ENCODE results near the gene SYNDIG1.

GRCh38 chr20:24506696-24507095 lies 37.3 kb downstream of the SYNDIG1 start:
- TF ChIP-seq, protein P1, sequence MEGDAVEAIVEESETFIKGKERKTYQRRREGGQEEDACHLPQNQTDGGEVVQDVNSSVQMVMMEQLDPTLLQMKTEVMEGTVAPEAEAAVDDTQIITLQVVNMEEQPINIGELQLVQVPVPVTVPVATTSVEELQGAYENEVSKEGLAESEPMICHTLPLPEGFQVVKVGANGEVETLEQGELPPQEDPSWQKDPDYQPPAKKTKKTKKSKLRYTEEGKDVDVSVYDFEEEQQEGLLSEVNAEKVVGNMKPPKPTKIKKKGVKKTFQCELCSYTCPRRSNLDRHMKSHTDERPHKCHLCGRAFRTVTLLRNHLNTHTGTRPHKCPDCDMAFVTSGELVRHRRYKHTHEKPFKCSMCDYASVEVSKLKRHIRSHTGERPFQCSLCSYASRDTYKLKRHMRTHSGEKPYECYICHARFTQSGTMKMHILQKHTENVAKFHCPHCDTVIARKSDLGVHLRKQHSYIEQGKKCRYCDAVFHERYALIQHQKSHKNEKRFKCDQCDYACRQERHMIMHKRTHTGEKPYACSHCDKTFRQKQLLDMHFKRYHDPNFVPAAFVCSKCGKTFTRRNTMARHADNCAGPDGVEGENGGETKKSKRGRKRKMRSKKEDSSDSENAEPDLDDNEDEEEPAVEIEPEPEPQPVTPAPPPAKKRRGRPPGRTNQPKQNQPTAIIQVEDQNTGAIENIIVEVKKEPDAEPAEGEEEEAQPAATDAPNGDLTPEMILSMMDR (IDR thresholded peaks at IDR 0.05): no peak
- TF ChIP-seq POLR2A (IDR thresholded peaks at IDR 0.05): no peak

Data from uterus (tissue), 2 donors.